ENCODE data around the gene F3.

DNA sequence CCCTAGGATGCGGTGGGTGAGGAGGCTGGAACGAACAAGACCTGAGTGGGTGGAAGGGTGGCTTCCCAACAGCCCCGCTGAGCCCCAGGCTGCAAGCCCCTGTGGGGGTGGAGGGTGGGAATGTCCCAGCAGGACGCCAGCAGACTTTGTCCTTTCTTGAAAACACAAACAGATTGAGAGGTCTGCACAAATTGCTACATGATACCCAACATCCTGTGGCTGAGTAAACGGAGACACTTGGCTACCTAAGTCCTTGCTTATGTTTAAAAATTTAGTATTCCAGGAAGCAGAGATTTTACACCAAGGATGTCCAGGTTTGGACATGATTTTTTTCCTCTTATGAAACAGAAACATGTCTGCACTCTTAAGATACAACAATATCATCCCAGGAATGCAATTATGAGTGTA, 11.8 kb upstream of the F3 start:
- TF ChIP-seq, protein P1, sequence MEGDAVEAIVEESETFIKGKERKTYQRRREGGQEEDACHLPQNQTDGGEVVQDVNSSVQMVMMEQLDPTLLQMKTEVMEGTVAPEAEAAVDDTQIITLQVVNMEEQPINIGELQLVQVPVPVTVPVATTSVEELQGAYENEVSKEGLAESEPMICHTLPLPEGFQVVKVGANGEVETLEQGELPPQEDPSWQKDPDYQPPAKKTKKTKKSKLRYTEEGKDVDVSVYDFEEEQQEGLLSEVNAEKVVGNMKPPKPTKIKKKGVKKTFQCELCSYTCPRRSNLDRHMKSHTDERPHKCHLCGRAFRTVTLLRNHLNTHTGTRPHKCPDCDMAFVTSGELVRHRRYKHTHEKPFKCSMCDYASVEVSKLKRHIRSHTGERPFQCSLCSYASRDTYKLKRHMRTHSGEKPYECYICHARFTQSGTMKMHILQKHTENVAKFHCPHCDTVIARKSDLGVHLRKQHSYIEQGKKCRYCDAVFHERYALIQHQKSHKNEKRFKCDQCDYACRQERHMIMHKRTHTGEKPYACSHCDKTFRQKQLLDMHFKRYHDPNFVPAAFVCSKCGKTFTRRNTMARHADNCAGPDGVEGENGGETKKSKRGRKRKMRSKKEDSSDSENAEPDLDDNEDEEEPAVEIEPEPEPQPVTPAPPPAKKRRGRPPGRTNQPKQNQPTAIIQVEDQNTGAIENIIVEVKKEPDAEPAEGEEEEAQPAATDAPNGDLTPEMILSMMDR (IDR thresholded peaks at IDR 0.05; ENCODE audit: low read depth, low read length) = no peak
- no peak for TF ChIP-seq EZH2phosphoT487 (IDR thresholded peaks at IDR 0.05; ENCODE audit: low read depth)

Measured in OCI-LY3 (cell line).